Activated naive CD8-positive, alpha-beta T cell treated with anti-CD3 and anti-CD28 coated beads, Interleukin-2, amount 50 U/mL, for 16 hours (primary cell): ENCODE data around the gene TRIM60.
"Not testable (repeated sequence)": the region's sequence is repeated elsewhere in the genome, so short reads cannot be mapped to it uniquely, and the experiment has no call there.

Experiments used
- DNase-seq: peaks from one replicate; pipeline ENCODE4 v3.0.0-alpha.2; 2020; ENCODE audit warnings: low read depth, low spot score

The TRIM60 gene

GRCh38 chr4:165053645-165054044 lies 21.8 kb downstream of the TRIM60 start, which contains the start of gene TRIM75:
Gene TRIM75, plus strand, starts transcription at chr4:165053866. Its CDS starts 5,282 bp downstream, at chr4:165059148.
- no peak for DNase-seq

- DNase-seq, result no peak
These were observed 23.8 kb downstream of the TRIM60 start for GRCh38 chr4:165055601-165056000.

GRCh38 chr4:165058666-165059065 lies 26.9 kb downstream of the TRIM60 start:
- no peak for DNase-seq

- DNase-seq, result no peak
These were observed 27.6 kb downstream of the TRIM60 start for GRCh38 chr4:165059386-165059785.

- DNase-seq, result no peak
These were observed 29.1 kb downstream of the TRIM60 start for GRCh38 chr4:165060938-165061337.

GRCh38 chr4:165070560-165070959 lies 38.8 kb downstream of the TRIM60 start:
- DNase-seq, result no peak

GRCh38 chr4:165073346-165073745 lies 41.5 kb downstream of the TRIM60 start:
- not testable (repeated sequence) for DNase-seq

GRCh38 chr4:165077034-165077578 lies 45.3 kb downstream of the TRIM60 start:
- DNase-seq, result no peak

- no peak for DNase-seq
These were observed 47.7 kb downstream of the TRIM60 start for GRCh38 chr4:165079476-165079875.

GRCh38 chr4:165084787-165085186 lies 53.0 kb downstream of the TRIM60 start:
- not testable (repeated sequence) for DNase-seq

- DNase-seq, result no peak
These were observed 54.1 kb downstream of the TRIM60 start for GRCh38 chr4:165085946-165086345.

GRCh38 chr4:165088366-165088765 lies 56.6 kb downstream of the TRIM60 start:
- DNase-seq, result no peak
